OCI-LY3 (cell line): ENCODE data around the gene LMNA.
"Not testable (repeated sequence)": the region's sequence is repeated elsewhere in the genome, so short reads cannot be mapped to it uniquely, and the experiment has no call there.

ENCODE experiments used
- H2AFZ ChIP-seq: fragments of 200-600, 300-600 bp; shearing (Covaris generic); 2 replicates; pipeline ENCODE4 v1.6.0; 2014; ENCODE audit warnings: antibody characterized with exemption, low read depth, low read length
- H3K27ac ChIP-seq: fragments of 200-600, 300-600 bp; sonication (generic); 2 replicates; pipeline ENCODE4 v1.5.1; 2014; ENCODE audit warnings: mild to moderate bottlenecking, low read length, moderate library complexity, mixed read lengths
- H3K27me3 ChIP-seq: fragments of 200-600, 300-600 bp; sonication (generic); 2 replicates; pipeline ENCODE4 v1.6.1; 2014; ENCODE audit warnings: low read depth, low read length, mixed read lengths
- H3K36me3 ChIP-seq: fragments of 200-600, 300-600 bp; sonication (generic); replicated peaks from 2 replicates; pipeline ENCODE3; 2014; ENCODE audit warnings: low read depth, low read length, mixed read lengths
- H3K4me1 ChIP-seq: fragments of 300-600, 200-600 bp; sonication (generic); 2 replicates; pipeline ENCODE4 v1.6.1; 2014; ENCODE audit warnings: low read length, mixed read lengths
- H3K4me2 ChIP-seq: fragments of 200-600, 300-600 bp; sonication (generic); 2 replicates; pipeline ENCODE4 v1.6.1; 2014; ENCODE audit warnings: low read length, mixed read lengths
- H3K4me3 ChIP-seq: fragments of 300-600, 200-600 bp; sonication (generic); 2 replicates; pipeline ENCODE4 v1.5.1; 2014; ENCODE audit warnings: antibody characterized with exemption, mild to moderate bottlenecking, low read length, moderate library complexity
- H3K79me2 ChIP-seq: fragments of 300-600, 200-600 bp; shearing (Covaris generic); 2 replicates; pipeline ENCODE4 v1.6.1; 2014; ENCODE audit warnings: mild to moderate bottlenecking, low read length, mixed read lengths
- H3K9ac ChIP-seq: fragments of 300-600, 200-600 bp; shearing (Covaris generic); 2 replicates; pipeline ENCODE4 v1.6.0; 2014; ENCODE audit warnings: mild to moderate bottlenecking, low read length, moderate library complexity
- H3K9me3 ChIP-seq: fragments of 200-600, 300-600 bp; shearing (Covaris generic); 2 replicates; pipeline ENCODE4 v1.6.1; 2014; ENCODE audit warnings: low read length, mixed read lengths; ENCODE audit not compliant: insufficient read depth
- H4K20me1 ChIP-seq: fragments of 200-600, 300-600 bp; sonication (generic); 2 replicates; pipeline ENCODE4 v1.6.1; 2016; ENCODE audit warnings: low read length, mixed read lengths; ENCODE audit not compliant: insufficient read depth
- EZH2phosphoT487 ChIP-seq: fragments of 200-600 bp; shearing (Covaris generic); IDR thresholded peaks from 2 replicates; pipeline ENCODE4 v1.6.1; 2018; ENCODE audit warnings: antibody characterized with exemption, mixed run types, low read depth
- TF ChIP-seq, protein P1 (sequence below): fragments of 200-600, 300-600 bp; sonication (generic); IDR thresholded peaks from 2 replicates; pipeline ENCODE4 v1.5.1; 2014; ENCODE audit warnings: antibody characterized with exemption, low read length, low read depth

The LMNA gene

GRCh38 chr1:156172696-156173470 is 58.4 kb downstream of the LMNA start:
- no peaks in the 10 kb centered on the region for H4K20me1 ChIP-seq
- H3K27ac ChIP-seq: no peak overlapping the region
- no peak overlapping the region for H3K4me3 ChIP-seq
- H3K4me1 ChIP-seq: peaks cover 15% of the 10 kb centered on the region
- TF ChIP-seq, protein P1, sequence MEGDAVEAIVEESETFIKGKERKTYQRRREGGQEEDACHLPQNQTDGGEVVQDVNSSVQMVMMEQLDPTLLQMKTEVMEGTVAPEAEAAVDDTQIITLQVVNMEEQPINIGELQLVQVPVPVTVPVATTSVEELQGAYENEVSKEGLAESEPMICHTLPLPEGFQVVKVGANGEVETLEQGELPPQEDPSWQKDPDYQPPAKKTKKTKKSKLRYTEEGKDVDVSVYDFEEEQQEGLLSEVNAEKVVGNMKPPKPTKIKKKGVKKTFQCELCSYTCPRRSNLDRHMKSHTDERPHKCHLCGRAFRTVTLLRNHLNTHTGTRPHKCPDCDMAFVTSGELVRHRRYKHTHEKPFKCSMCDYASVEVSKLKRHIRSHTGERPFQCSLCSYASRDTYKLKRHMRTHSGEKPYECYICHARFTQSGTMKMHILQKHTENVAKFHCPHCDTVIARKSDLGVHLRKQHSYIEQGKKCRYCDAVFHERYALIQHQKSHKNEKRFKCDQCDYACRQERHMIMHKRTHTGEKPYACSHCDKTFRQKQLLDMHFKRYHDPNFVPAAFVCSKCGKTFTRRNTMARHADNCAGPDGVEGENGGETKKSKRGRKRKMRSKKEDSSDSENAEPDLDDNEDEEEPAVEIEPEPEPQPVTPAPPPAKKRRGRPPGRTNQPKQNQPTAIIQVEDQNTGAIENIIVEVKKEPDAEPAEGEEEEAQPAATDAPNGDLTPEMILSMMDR: no peak
- no peak for TF ChIP-seq EZH2phosphoT487
- no peaks in the 10 kb centered on the region for H3K9me3 ChIP-seq
- H3K36me3 ChIP-seq: peaks cover 4% of the 10 kb centered on the region
- no peaks in the 10 kb centered on the region for H3K27me3 ChIP-seq
- no peak overlapping the region for H3K4me2 ChIP-seq
- no peaks in the 10 kb centered on the region for H3K79me2 ChIP-seq
- no peak overlapping the region for H3K9ac ChIP-seq
- H2AFZ ChIP-seq: no peak overlapping the region

- Histone ChIP-seq H3K9me3 (no peaks in the 10 kb centered on the region), H3K9ac (no peak overlapping the region), H3K79me2 (no peaks in the 10 kb centered on the region), H3K27ac (no peak overlapping the region), H3K27me3 (no peaks in the 10 kb centered on the region), H4K20me1 (no peaks in the 10 kb centered on the region), H3K4me2 (no peak overlapping the region), H2AFZ (no peak overlapping the region), H3K4me3 (no peak overlapping the region), H3K36me3 (peaks cover 4% of the 10 kb centered on the region), H3K4me1 (peaks cover 27% of the 10 kb centered on the region)
- TF ChIP-seq EZH2phosphoT487: no peak
- TF ChIP-seq, protein P1: no peak
Measured at GRCh38 chr1:156176610-156177210, 62.2 kb downstream of the LMNA start.

- Histone ChIP-seq H3K4me3 (no peak overlapping the region), H3K4me1 (peaks cover 27% of the 10 kb centered on the region), H3K4me2 (peak overlapping the region; percentile 26), H4K20me1 (no peaks in the 10 kb centered on the region), H3K27ac (no peak overlapping the region), H3K9me3 (no peaks in the 10 kb centered on the region), H3K79me2 (no peaks in the 10 kb centered on the region), H3K36me3 (peaks cover 4% of the 10 kb centered on the region), H2AFZ (no peak overlapping the region), H3K9ac (no peak overlapping the region), H3K27me3 (no peaks in the 10 kb centered on the region)
- TF ChIP-seq, protein P1: no peak
- no peak for TF ChIP-seq EZH2phosphoT487
Measured at GRCh38 chr1:156177919-156178654, 63.6 kb downstream of the LMNA start.

DNA sequence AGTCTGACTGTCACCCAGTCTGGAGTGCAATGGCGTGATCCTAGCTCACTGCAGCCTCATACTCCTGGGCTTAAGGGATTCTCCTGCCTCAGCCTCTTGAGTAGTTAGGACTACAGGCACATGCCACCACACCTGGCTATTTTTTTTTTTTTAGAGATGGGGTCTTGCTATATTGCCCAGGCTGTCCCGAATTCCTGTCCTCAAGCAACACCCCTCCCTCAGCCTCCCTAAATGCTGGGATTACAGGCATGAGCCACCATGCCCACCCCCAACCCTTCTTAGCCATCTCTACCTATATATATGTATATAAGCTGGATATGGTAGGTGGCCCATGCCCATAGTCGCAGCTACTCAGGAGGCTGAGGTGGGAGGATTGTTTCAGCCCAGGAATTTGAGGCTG is 66.0 kb downstream of the LMNA start:
- Histone ChIP-seq H3K9me3 (no peaks in the 10 kb centered on the region), H3K4me1 (peaks cover 25% of the 10 kb centered on the region), H3K79me2 (no peaks in the 10 kb centered on the region), H3K36me3 (peaks cover 2% of the 10 kb centered on the region), H4K20me1 (no peaks in the 10 kb centered on the region), H3K27me3 (no peaks in the 10 kb centered on the region), H3K27ac (no peak overlapping the region), H2AFZ (no peak overlapping the region), H3K4me3 (no peak overlapping the region), H3K4me2 (no peak overlapping the region), H3K9ac (no peak overlapping the region)
- TF ChIP-seq EZH2phosphoT487: no peak
- TF ChIP-seq, protein P1: no peak

DNA sequence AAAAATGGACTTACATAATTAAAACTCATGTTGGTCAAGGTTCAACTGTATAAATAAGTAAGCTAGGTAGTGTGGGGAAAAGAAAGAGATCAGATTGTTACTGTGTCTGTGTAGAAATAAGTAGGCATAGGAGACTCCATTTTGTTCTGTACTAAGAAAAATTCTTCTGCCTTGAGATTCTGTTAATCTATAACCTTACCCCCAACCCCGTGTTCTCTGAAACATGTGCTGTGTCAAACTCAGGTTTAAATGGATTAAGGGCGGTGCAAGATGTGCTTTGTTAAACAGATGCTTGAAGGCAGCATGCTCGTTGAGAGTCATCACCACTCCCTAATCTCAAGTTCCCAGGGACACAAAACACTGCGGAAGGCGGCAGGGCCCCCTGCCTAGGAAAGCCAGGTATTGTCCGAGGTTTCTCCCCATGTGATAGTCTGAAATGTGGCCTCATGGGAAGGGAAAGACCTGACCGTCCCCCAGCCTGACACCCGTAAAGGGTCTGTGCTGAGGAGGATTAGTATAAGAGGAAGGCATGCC is 66.9 kb downstream of the LMNA start:
- not testable (repeated sequence) for H3K4me2 ChIP-seq, H4K20me1 ChIP-seq, H3K79me2 ChIP-seq, H3K4me3 ChIP-seq, H3K27me3 ChIP-seq, H3K36me3 ChIP-seq, H3K9me3 ChIP-seq, H3K27ac ChIP-seq, H3K9ac ChIP-seq, H2AFZ ChIP-seq
- peaks cover 15% of the 10 kb centered on the region for H3K4me1 ChIP-seq
